PC-3 (cell line): ENCODE data around the gene MAP1LC3B. TPM values are rescaled to one million over a fixed set of nuclear protein-coding genes. Genes with fewer than 3 reads are reported as not detected.

Experiments used
- ATAC-seq: fragments of 200-7000 bp; cut with Tn5 transposase; 2 replicates; pipeline ENCODE4 v1.9.1; 2020; ENCODE audit warnings: mild to moderate bottlenecking, moderate library complexity
- BruUV-seq: library from RNA; stranded (reverse); fragments of 400-500 nt; replicated peaks from 2 replicates; lab custom pipeline; 2021; lab: Mats Ljungman, UMichigan
- CTCF ChIA-PET: fragments of 300-600 bp; sonication (Branson Sonifier 250); formaldehyde crosslinking; loops from one replicate; lab custom pipeline; 2022; ENCODE audit warnings: antibody characterized with exemption; lab: Charles Lee
- POLR2A ChIA-PET: fragments of 300-600 bp; sonication (Branson Sonifier 250); formaldehyde crosslinking; loops from one replicate; lab custom pipeline; 2022; ENCODE audit warnings: antibody characterized with exemption; ENCODE audit not compliant: unreplicated experiment; lab: Charles Lee
- DNase-seq: peaks from one replicate; pipeline ENCODE4 v3.0.0-alpha.2; 2015
- H2AFZ ChIP-seq: fragments of 300-600 bp; sonication (generic); 2 replicates; pipeline ENCODE4 v1.6.0; 2016; ENCODE audit warnings: antibody characterized with exemption, low read length
- H3F3A ChIP-seq: fragments of 300-600 bp; sonication (generic); one replicate; pipeline ENCODE4 v1.6.0; 2017; ENCODE audit warnings: antibody characterized with exemption, low read length, control low read depth, mild to moderate bottlenecking; ENCODE audit not compliant: unreplicated experiment
- H3K27ac ChIP-seq: fragments of 300-600 bp; sonication (generic); 2 replicates; pipeline ENCODE4 v1.5.1; 2016; ENCODE audit warnings: mild to moderate bottlenecking, low read length
- H3K27me3 ChIP-seq: fragments of 300-600 bp; sonication (generic); 2 replicates; pipeline ENCODE4 v1.6.1; 2016; ENCODE audit warnings: low read length, mixed read lengths
- H3K36me3 ChIP-seq: fragments of 300-600 bp; sonication (generic); 2 replicates; pipeline ENCODE4 v1.6.1; 2016; ENCODE audit warnings: low read depth, mixed run types, low read length, mixed read lengths
- H3K4me1 ChIP-seq: fragments of 300-600 bp; sonication (generic); 2 replicates; pipeline ENCODE4 v1.5.1; 2016; ENCODE audit warnings: low read length; ENCODE audit not compliant: insufficient read depth
- H3K4me2 ChIP-seq: fragments of 300-600 bp; sonication (generic); 2 replicates; pipeline ENCODE4 v1.6.0; 2016; ENCODE audit warnings: low read length
- H3K4me3 ChIP-seq: fragments of 300-600 bp; sonication (generic); 2 replicates; pipeline ENCODE4 v1.5.1; 2016; ENCODE audit warnings: mild to moderate bottlenecking, low read length, mixed read lengths
- H3K79me2 ChIP-seq: fragments of 300-600 bp; sonication (generic); 2 replicates; pipeline ENCODE4 v1.6.1; 2017; ENCODE audit warnings: low read length, mixed read lengths
- H3K9ac ChIP-seq: fragments of 300-600 bp; sonication (generic); 2 replicates; pipeline ENCODE4 v1.6.0; 2016; ENCODE audit warnings: mild to moderate bottlenecking, low read length
- H3K9me2 ChIP-seq: fragments of 300-600 bp; sonication (generic); replicated peaks from 2 replicates; pipeline ENCODE4 v1.6.1; 2016; ENCODE audit warnings: mixed run types, low read length, mixed read lengths
- H3K9me3 ChIP-seq: fragments of 300-600 bp; sonication (generic); 2 replicates; pipeline ENCODE4 v1.6.1; 2016; ENCODE audit warnings: low read length, mixed read lengths
- H4K20me1 ChIP-seq: fragments of 300-600 bp; sonication (generic); 2 replicates; pipeline ENCODE4 v1.6.1; 2016; ENCODE audit warnings: low read length, mixed read lengths
- CTCF ChIP-seq: fragments of 300-600 bp; sonication (generic); conservative IDR thresholded peaks from 2 replicates; pipeline ENCODE4 v1.5.1; 2017; ENCODE audit warnings: antibody characterized with exemption, low read depth, mild to moderate bottlenecking, low read length
- EZH2 ChIP-seq: fragments of 300-600 bp; sonication (generic); IDR thresholded peaks from one replicate; pipeline ENCODE4 v1.6.1; 2017; ENCODE audit warnings: antibody characterized with exemption, mild to moderate bottlenecking, low read length; ENCODE audit not compliant: unreplicated experiment
- EZH2phosphoT487 ChIP-seq: fragments of 300-600 bp; sonication (generic); IDR thresholded peaks from 2 replicates; pipeline ENCODE4 v1.6.1; 2018; ENCODE audit warnings: mild to moderate bottlenecking, antibody characterized with exemption, low read length, borderline replicate concordance
- intact Hi-C: fragments of 100-400 bp; cut with micrococcal nuclease; formaldehyde crosslinking; loops from 2 replicates; pipeline ENCODE4 v1.9.0; 2023
- total RNA-seq: library from RNA; depleted of rRNA; stranded (reverse); fragments of >200 nt; gene quantifications from 2 replicates; pipeline ENCODE4 v1.2.3, GENCODE V29; 2014

The MAP1LC3B gene
- total RNA-seq, 1 experiment from 2014 or later = 11.9 TPM

- intact Hi-C loops = no loop called here
- Histone ChIP-seq H3K4me2 (no peak overlapping the region), H2AFZ (no peak overlapping the region), H3K79me2 (no peaks in the 10 kb centered on the region), H3K27me3 (no peaks in the 10 kb centered on the region), H3K9ac (no peak overlapping the region), H3K36me3 (no peaks in the 10 kb centered on the region), H3F3A (no peaks in the 10 kb centered on the region), H3K4me3 (no peak overlapping the region), H3K9me3 (no peaks in the 10 kb centered on the region), H3K9me2 (no peaks in the 10 kb centered on the region), H3K4me1 (no peaks in the 10 kb centered on the region), H4K20me1 (no peaks in the 10 kb centered on the region), H3K27ac (no peak overlapping the region)
- ATAC-seq = no peak
- TF ChIP-seq EZH2phosphoT487 = no peak
- TF ChIP-seq EZH2 = no peak
- no peak for TF ChIP-seq CTCF
- BruUV-seq = no TSS peak
- DNase-seq = no peak
- ChIA-PET POLR2A (no interaction called here), CTCF (no interaction called here)
These were observed 47.1 kb upstream of the MAP1LC3B start for GRCh38 chr16:87344931-87345631.

GRCh38 chr16:87345726-87346424, 46.3 kb upstream of the MAP1LC3B start:
- Histone ChIP-seq H3K4me1 (no peaks in the 10 kb centered on the region), H3K79me2 (no peaks in the 10 kb centered on the region), H3K9me3 (no peaks in the 10 kb centered on the region), H3K9ac (no peak overlapping the region), H3K27me3 (no peaks in the 10 kb centered on the region), H3K27ac (no peak overlapping the region), H3F3A (no peaks in the 10 kb centered on the region), H3K4me2 (no peak overlapping the region), H2AFZ (no peak overlapping the region), H3K9me2 (no peaks in the 10 kb centered on the region), H4K20me1 (no peaks in the 10 kb centered on the region), H3K4me3 (no peak overlapping the region), H3K36me3 (no peaks in the 10 kb centered on the region)
- CTCF ChIA-PET = no interaction called here
- no TSS peak for BruUV-seq
- POLR2A ChIA-PET = no interaction called here
- ATAC-seq = no peak
- TF ChIP-seq EZH2phosphoT487 = no peak
- no peak for TF ChIP-seq CTCF
- no peak for TF ChIP-seq EZH2
- no peak for DNase-seq
- intact Hi-C loops = no loop called here

GRCh38 chr16:87346517-87347060, 45.5 kb upstream of the MAP1LC3B start:
- no peaks in the 10 kb centered on the region for H3K9me2 ChIP-seq
- no peaks in the 10 kb centered on the region for H3F3A ChIP-seq
- intact Hi-C loops = no loop called here
- no peaks in the 10 kb centered on the region for H3K9me3 ChIP-seq
- no peak overlapping the region for H3K4me3 ChIP-seq
- no peaks in the 10 kb centered on the region for H3K79me2 ChIP-seq
- no peak overlapping the region for H3K4me2 ChIP-seq
- H2AFZ ChIP-seq = no peak overlapping the region
- CTCF ChIA-PET = no interaction called here
- no peaks in the 10 kb centered on the region for H4K20me1 ChIP-seq
- TF ChIP-seq CTCF (no peak), EZH2phosphoT487 (no peak), EZH2 (no peak)
- no peak overlapping the region for H3K27ac ChIP-seq
- H3K4me1 ChIP-seq = no peaks in the 10 kb centered on the region
- ATAC-seq = no peak
- DNase-seq = no peak
- H3K9ac ChIP-seq = no peak overlapping the region
- no peaks in the 10 kb centered on the region for H3K27me3 ChIP-seq
- POLR2A ChIA-PET = no interaction called here
- no peaks in the 10 kb centered on the region for H3K36me3 ChIP-seq
- no TSS peak for BruUV-seq
